ENCODE data around the gene PANK3. TPM values are rescaled to one million over a fixed set of nuclear protein-coding genes. Genes with fewer than 3 reads are reported as not detected.
"Not testable (repeated sequence)": the region's sequence is repeated elsewhere in the genome, so short reads cannot be mapped to it uniquely, and the experiment has no call there.

PANK3 gene
- total RNA-seq, 1 experiment from 2014 or later = 66.0 TPM

- no peak for DNase-seq (ENCODE audit: extremely low read depth, low read depth)
Observed at GRCh38 chr5:168553377-168554130, 25.6 kb downstream of the PANK3 start.

GRCh38 chr5:168552146-168552545 lies 27.0 kb downstream of the PANK3 start:
- no peak for DNase-seq (ENCODE audit: extremely low read depth, low read depth)

- DNase-seq (ENCODE audit: extremely low read depth, low read depth) = no peak
Observed at GRCh38 chr5:168550656-168551055, 28.5 kb downstream of the PANK3 start.

GRCh38 chr5:168549554-168549953 lies 29.6 kb downstream of the PANK3 start:
- no peak for DNase-seq (ENCODE audit: extremely low read depth, low read depth)

- no peak for DNase-seq (ENCODE audit: extremely low read depth, low read depth)
Observed at GRCh38 chr5:168537176-168537575, 42.0 kb downstream of the PANK3 start.

GRCh38 chr5:168534351-168534750 lies 44.8 kb downstream of the PANK3 start:
- not testable (repeated sequence) for DNase-seq (ENCODE audit: extremely low read depth, low read depth)

- no peak for DNase-seq (ENCODE audit: extremely low read depth, low read depth)
Observed at GRCh38 chr5:168531987-168532864, 46.9 kb downstream of the PANK3 start.

GRCh38 chr5:168531191-168531590 lies 48.0 kb downstream of the PANK3 start:
- no peak for DNase-seq (ENCODE audit: extremely low read depth, low read depth)

GRCh38 chr5:168530621-168531150 lies 48.5 kb downstream of the PANK3 start:
- no peak for DNase-seq (ENCODE audit: extremely low read depth, low read depth)

- DNase-seq (ENCODE audit: extremely low read depth, low read depth) = no peak
Observed at GRCh38 chr5:168529374-168530234, 49.6 kb downstream of the PANK3 start.

GRCh38 chr5:168528521-168529373 lies 50.4 kb downstream of the PANK3 start, which contains the start of gene FBLL1:
FBLL1 (plus strand) TSS chr5:168529305; CDS start chr5:168529505, 200 bp downstream.
- peak; percentile 9 for DNase-seq (ENCODE audit: extremely low read depth, low read depth)

- no peak for DNase-seq (ENCODE audit: extremely low read depth, low read depth)
Observed at GRCh38 chr5:168527756-168528295, 51.3 kb downstream of the PANK3 start.

GRCh38 chr5:168525856-168526255 lies 53.3 kb downstream of the PANK3 start:
- no peak for DNase-seq (ENCODE audit: extremely low read depth, low read depth)

GRCh38 chr5:168513861-168514428 lies 65.2 kb downstream of the PANK3 start:
- DNase-seq (ENCODE audit: extremely low read depth, low read depth) = no peak

- DNase-seq (ENCODE audit: extremely low read depth, low read depth) = no peak
Observed at GRCh38 chr5:168502563-168503237, 76.5 kb downstream of the PANK3 start.

Data from NCI-H460 (cell line).